GM18505 (cell line): ENCODE measurements around the gene TMED8.
A peak's percentile ranks its signal among the peaks of the same experiment; 100 is the strongest.
"Not testable (repeated sequence)": the region's sequence is repeated elsewhere in the genome, so short reads cannot be mapped to it uniquely, and the experiment has no call there.

ENCODE experiments used
- ATAC-seq: cut with Tn5 transposase; IDR thresholded peaks from one replicate; pipeline ENCODE4 v1.9.1; 2021; ENCODE audit not compliant: unreplicated experiment
- POLR2A ChIP-seq: IDR thresholded peaks from 4 replicates; pipeline ENCODE4 v1.6.1; 2011; ENCODE audit warnings: borderline replicate concordance; ENCODE audit not compliant: insufficient read depth, insufficient read length; ENCODE audit errors: extremely low read depth

The TMED8 gene

DNA sequence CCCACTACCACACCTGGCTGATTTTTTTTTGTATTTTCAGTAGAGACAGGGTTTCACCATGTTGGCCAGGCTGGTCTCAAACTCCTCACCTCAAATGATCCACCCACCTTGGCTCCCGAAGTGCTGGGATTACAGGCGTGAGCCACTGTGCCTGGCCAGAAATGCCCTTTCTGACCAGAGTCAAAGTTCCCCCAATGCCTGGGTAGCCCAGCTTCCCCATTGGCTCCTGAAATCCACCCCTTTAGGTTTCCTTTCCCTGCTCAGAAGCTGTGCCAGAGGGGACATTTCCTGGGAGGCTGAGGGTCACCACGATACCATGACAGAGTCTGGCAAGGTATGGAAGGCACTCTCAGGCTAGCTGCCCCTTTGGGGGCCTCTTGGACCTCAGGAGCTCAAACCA is 52.6 kb downstream of the TMED8 start:
- no peak for TF ChIP-seq POLR2A
- no peak for ATAC-seq

DNA sequence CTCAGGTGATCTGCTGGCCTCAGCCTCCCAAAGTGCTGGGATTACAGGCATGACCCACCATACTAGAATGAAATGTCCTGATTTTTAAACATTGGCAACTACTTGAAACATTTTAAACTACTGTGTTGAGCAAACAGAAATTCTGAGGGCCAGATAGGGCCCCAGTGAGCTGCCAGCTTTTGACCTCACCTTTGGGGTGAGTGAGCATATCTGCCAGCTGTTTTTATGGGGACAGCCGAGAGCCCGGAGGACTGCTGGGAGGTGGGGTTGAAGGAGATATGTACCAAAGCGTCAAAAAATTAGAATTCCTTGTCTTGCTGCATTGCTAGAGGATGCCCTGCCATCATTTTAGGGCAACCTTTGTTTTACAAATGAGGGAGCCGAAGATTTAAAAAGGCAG is 53.3 kb downstream of the TMED8 start:
- ATAC-seq: no peak
- no peak for TF ChIP-seq POLR2A

DNA sequence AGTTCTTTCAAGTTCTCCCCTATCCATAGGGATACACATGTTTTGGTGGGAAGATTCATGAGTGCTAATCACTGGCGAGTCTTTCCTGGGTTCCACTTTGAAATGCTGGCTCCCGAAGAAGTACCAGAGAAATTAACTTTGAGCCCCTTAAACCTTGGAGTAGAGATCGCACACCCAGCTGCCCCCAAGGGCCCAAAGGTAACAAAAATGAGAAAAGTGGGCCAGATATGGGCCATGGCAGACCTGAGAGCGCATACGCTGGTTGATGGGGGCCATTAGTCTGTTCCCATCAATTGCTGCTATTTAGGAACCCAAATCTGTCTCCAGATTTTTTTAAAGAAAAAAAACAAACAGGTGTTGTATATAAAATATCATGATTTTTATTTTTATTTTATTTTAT is 53.9 kb downstream of the TMED8 start:
- no peak for TF ChIP-seq POLR2A
- ATAC-seq: no peak

DNA sequence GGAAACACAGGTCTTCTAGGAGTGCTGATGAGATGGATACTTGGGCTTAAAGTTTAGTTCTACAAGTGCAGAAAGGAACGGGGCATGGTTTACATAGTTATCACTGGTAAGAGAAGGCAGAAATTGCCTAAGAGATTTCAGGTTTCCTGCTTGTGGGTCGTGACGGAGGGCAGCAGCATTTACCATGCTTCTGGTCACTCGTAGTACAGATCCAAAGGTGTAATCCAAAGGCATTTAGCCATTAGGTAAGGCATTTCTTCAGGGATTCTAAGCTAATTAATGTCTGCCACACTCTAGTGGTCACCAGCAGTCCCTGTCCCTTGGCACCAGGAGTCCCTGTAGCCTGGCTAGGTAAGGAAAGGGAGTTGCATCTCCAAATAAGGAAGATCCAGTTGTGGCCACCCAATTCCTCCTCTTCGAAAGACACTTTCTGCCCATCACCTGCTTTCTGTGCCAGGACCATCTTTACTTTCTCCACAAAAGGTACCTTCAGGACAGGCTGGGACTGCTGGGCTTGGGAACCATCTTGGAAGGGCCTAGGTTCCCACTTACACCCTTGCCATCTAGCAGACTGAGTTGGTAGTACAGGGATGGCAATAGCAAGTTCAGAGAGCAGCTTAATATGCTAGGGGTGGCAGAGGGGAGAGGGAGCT is 54.5 kb downstream of the TMED8 start:
- TF ChIP-seq POLR2A: no peak
- no peak for ATAC-seq

DNA sequence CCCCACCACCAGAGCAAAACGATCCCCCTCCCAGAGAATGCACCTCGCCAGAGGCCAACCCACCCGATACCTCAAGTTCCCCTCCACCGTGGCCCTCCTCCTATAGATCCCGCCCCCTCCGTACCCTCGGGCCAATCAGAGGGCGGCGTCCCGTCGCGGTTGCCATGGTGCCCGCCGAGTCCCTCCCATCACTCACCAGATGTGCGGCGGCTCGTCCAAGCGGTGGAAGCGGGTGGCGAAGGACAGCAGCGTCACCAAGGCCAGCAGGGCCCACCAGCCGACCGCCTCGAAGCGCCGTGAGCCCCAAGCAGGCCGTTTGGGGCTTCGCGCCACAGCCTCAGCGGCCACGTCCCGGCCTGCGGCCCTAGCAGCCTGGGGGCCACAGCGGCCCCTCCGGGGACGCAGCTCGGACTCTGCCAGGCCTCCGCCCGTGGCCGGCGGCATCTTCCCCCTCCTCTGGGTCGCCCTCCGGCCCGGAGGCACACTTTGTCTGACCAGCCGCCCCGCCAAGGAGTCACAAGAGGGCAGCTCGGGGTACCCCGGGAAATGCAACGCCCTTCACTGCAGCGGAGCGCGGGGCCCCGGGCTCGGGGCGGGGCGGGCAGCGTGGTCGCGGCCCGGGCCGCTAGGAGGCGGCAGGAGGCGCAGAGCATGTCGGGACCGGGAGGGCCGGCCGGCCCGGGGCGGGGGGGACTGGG is 56.5 kb downstream of the TMED8 start, which contains the start of gene POMT2:
POMT2 (minus strand) TSS at position 646 of the 698 bp plus-strand sequence; CDS start at position 444, 202 bp downstream.
- peak; percentile 68 for ATAC-seq
- no peak for TF ChIP-seq POLR2A

DNA sequence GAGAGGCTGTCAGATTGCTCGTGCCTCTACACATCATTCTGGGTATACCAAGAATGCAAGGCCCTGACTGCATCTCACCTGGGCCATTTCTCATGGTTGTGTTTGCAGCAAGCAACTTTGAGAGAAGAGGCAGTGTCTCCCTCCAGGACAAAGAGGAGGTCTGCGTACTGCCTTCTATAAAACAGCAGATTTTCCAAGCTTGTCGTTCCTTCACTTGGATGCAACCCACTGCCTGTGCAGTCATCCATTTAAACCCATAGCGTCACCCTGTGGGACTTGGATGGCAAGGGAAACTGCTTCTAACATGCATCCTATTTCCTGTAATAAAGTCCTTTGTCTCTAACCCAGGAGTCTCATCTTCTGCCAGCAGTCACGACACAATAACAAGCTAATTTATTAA is 57.5 kb downstream of the TMED8 start:
- no peak for ATAC-seq
- TF ChIP-seq POLR2A: no peak

DNA sequence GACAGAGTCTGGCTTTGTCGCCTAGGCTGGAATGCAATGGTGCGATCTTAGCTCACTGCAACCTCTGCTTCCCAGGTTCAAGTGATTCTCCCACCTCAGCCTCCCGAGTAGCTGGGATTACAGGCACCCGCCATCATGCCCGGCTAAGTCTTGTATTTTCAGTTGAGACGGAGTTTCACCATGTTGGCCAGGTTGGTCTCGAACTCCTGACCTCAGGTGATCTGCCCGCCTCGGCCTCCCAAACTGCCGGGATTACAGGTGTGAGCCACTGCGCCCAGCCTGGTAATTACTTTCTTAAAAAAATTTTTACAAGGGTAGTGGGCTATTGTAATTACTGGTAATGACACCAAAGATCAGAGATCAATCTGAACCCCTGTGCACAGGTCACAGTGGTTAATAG is 58.1 kb downstream of the TMED8 start:
- not testable (repeated sequence) for ATAC-seq

DNA sequence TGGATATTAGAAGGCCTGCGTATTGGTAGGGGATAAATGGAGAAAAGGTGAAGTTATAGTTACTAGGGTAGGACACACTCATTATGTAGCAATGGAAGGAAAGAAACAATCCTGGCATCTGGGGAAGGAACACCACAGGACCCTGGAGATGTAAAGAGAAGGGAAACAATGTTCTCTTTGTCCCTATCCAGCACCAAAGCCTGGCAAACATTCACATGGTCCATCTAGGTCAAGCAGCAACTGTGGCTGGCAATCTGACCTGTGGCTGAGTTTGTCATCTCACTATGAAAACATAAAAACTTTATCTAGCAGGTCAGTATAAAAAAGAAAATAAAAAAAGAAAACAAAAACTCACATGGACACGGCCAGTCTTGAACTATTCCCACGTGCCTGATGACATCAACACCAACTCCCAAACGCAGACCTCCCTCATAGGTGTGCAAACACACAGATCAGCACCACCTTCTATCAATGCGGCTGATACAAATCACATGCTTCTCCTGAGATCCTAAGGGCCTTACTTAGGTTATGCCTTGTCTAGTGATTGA is 58.8 kb downstream of the TMED8 start:
- TF ChIP-seq POLR2A: no peak
- ATAC-seq: no peak

DNA sequence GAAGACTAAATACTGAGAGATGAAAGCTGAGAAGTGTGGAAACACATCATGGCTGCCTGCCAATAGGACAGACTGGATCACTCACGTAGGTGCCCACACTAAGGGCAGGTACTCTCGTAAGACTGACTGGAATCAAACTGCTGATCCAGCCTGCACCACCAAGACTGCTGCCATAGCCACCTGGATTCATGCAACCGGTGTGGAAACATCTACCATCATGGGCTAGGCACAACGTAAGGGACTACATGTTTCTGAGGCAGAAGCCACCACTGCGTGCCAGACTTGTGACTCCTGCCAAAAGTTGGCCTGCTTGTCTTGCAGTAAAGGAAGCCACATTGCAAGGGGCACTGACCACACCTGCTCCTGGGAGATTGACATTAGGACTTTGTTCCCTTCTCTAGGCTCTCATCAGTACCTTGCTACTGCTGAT is 60.0 kb downstream of the TMED8 start:
- no peak for TF ChIP-seq POLR2A
- ATAC-seq: no peak

DNA sequence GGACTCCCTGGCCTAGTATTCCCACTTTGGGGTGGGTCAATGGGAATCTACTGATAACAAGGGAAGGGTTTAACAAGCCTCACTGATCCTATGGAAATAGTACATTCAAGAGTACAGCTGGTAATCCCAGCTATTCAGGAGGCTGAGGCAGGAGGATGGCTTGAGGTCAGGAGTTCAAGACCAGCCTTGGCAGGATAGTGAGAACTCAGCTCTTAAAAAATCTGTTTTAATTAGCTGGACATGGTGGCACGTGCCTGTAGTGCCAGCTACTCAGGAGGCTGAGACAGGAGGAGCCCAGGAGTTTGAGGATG is 60.7 kb downstream of the TMED8 start:
- no peak for TF ChIP-seq POLR2A

DNA sequence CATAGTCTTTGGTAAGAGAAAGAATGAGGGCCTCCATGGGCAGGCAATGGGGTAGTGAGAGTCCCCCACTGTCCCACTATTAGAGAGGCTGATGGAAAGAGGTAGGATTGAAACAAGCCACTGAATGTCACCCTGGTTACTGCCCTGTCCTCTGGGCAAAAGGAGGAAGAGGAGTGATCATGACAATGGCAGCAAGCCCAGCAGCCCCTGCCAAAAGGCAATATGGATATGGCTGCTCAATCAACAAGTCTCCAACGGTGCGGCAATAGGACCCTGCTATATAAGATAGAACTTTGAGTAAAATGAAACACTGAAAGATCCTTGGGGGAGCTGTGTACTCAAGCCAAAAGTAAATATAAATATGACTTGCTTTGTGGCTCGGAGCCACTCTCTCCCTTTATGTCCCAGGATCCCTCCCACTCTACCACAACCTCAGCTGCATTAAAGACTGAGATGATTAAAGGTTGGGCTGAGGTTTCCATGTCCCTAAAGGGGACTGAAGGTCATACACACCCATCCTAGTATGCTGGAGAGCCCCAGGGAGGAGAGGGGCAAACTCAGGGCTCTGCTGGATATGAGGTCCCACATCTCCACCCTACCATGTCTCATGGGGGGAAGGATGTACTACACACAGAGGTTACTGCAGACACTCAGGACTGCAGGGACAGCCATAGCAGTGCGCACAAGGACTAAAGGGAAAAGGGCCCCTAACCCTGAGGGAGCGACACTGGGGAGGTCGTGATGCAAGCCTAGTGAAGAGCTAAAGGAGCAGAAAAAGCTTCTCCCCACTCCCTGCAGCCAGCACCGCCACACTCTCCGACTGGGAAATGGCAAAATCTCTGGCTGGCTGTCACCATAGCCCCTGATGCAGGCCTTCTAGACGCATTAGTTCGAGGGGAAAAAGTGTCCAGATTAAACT is 62.1 kb downstream of the TMED8 start:
- ATAC-seq: no peak
- no peak for TF ChIP-seq POLR2A

More for the DNA sequence above, 60.7 kb downstream of the TMED8 start:
- ATAC-seq: no peak

DNA sequence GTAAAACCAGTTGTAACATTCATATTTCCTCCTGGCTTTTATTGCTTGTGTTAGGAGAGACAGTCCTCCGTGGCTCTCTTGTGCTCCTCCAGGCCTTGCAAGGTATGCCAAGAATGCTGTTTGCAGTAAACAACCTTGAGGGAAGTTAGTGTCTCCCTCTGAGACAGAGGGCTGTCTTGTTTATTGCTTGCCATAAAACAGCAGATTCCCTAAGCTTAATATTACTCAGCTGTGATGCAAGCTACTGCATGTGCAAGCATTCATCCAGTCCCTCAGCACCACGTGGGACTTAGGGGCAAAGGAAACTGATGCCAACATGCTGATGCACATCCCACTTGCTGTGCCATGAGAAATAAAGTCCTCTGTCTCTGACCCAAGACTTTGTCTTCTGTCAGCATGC is 62.9 kb downstream of the TMED8 start:
- no peak for TF ChIP-seq POLR2A
- ATAC-seq: no peak

DNA sequence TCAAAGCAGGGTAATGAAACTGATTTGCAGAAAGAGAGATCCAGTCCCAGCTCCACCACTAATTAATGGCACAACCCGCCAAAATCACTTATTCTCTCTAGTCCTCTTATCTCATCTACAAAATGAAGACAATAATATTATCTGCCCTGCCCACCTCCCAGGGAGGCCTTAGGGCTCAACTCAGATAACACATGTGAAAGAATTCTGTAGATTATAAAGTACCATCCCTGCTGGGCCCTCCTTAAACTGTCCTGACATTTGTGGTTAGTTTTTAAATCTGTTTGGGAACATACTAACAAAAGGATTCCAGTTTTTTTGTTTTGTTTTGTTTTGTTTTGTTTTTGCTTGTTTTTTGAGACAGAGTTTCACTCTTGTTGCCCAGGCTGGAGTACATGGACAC is 63.5 kb downstream of the TMED8 start:
- TF ChIP-seq POLR2A: no peak

DNA sequence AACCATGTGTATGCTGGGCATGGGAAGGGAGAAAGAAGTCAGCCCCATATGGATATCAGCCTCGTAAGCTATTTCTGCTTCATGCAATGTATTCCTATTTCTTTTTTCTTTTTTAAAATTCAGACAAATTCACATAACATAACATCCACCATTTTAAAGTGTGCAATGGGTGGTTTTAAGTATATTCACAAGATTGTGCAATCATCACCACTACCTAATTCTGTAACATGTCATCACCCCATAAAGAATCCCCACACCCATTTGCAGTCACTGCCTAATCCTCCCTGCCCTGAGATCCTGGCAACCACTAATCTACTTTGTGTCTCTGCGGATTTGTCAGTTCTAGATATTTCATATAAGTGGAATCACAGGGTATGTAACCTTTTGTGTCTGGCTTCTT is 65.7 kb downstream of the TMED8 start:
- no peak for ATAC-seq
- no peak for TF ChIP-seq POLR2A

More for the DNA sequence above, 63.5 kb downstream of the TMED8 start:
- ATAC-seq: no peak

DNA sequence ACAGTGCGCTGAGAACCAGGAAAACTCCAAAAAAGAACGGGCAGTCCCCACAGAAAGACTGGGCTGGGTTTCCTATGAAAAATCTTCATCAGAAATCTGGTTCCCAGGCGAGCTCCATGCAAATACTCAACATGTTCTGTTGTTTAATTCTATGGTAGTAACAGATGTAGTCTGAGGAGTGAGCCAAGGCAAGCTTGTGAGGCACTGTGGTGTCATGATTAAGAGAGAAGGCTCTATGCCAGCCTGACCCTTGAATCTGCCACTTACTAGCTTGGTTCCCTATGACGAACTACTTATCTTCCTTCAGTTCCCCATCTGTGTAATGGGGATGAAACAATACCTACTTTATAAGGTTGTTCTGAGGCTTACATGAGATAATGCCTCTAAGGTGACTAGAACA is 66.9 kb downstream of the TMED8 start:
- TF ChIP-seq POLR2A: no peak
- no peak for ATAC-seq
